ENCODE data around the gene GOT1. TPM values are rescaled to one million over a fixed set of nuclear protein-coding genes. Genes with fewer than 3 reads are reported as not detected.

The GOT1 gene
- total RNA-seq (2014; rRNA removed; shearing (Covaris generic)): 152 and 157 TPM in 2 replicates
- polyA plus RNA-seq (2014; cell fraction: nucleus; rRNA removed): 55.7 and 64.4 TPM in 2 replicates

DNA sequence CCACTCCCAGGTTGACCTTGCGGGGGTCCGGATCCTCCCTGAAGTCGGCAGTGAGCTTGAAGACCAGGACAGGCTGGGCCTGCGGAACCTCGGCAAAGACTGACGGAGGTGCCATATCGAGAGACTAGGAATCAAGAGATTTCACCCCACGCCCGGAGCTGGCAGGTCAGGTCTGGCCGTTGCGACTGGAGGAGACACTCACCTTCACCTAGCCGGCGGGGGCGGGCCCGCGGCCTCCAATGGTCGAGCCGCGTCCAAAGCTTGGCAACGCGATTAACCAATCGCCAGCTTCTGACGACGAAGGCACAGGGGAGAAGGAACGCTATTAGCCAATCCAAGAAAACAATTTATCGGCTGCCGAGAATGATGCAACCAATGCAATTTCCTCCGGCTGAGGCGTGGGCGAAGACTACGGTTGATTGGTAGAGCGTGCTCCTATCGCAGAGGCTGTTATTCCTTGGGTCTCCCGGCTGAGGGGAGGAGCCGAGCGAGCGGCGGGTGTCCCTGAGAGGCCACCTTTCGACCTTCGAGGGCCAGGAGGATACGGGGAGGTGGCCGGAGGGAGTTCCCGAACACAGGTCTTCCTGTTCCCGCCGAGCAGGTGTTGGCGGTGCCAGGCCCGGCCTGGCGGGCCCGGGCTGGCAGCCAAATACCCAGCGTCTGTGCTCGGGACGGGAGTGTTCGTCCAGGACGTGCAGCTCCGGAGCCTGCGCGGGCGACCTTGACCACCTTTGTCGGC is at the start of gene GOT1:
Gene GOT1 (minus strand): TSS at position 174 of the 739 bp plus-strand sequence. CDS start 59 bp downstream, at position 115.
- peak; percentile 100 for DNase-seq (ENCODE audit: extremely low read depth, low read depth)

DNA sequence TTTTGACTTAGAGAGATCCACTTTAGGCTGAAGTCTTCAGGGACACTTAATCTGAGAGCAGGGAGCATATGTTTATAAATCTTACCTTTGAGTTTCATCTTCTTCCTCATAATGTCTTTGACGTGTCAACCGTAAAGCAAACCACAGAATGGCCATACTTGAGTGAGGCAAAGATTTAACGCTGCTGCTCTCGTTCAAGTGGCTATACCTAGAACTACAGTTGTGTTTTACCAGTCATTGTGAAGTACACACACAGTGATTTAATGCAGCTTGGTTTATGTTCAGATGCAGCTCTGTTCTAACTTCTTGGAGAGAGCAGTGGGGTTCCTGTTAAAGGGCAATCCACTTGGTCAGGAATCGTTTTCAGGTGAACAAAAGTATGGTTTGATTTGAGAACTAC is 39.9 kb upstream of the GOT1 start:
- no peak for DNase-seq (ENCODE audit: extremely low read depth, low read depth)

DNA sequence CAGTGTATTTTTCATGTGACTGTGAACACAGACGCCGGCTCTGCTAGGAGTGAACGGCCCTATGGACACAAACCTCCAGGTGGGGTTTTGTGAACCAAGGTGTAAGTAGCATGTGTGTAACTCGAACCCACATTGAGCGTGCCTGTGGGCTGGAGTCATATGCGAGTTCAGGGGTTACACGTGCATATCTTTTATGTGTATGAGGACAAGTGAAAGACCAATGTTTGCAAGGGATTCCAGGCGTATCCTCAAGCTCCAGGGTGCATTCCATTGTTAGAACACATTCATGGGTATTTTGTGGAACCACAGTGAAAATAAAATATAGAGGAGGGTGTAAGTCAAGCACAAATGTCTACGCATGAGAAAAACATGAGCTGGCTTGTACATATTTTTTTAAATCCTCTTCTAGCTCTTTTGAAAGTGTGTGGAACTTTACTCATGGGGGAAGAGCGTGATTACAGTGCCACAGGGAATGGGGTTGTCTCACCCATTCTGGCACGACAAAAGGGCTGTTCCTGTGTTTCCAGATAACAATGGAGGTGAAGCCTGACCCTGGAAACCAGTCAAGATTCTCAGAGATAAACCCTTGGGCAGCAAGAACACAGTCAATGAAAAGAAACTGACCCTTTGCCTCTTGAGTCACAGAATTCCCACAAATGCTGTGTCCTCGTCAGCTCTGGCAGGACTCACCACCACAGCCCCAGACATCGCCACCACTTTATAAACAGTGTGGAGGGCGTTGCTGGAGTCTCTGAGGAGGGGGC is 37.0 kb upstream of the GOT1 start:
- DNase-seq (ENCODE audit: extremely low read depth, low read depth): no peak

DNA sequence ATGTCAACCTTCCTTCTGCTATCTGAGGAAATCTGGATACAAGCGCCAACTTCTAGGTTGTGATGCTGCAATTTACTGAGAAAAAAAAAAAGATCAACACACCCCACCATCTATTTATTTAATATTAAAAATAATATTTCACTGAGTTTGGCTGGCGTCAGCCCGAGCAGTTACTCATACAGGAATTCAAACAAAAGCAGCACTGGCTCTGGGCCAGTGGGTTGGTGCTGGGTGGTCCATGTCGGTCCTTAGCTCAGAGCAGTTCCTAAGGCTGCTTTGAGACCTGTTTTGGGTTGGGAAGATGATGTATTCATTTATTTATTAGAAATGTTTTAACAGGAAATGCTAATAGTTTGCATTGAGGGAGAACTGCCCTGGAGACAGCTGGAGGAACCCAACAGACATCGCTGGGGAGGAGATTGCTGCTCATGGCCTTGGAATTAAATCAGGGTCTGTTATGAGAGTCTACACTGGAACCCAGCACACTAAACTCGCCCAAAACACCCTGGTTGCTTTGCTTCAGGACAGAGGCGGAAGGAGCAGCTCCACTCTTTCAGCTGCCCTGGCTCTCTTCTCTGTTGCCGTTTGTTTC is 36.3 kb upstream of the GOT1 start:
- no peak for DNase-seq (ENCODE audit: extremely low read depth, low read depth)

DNA sequence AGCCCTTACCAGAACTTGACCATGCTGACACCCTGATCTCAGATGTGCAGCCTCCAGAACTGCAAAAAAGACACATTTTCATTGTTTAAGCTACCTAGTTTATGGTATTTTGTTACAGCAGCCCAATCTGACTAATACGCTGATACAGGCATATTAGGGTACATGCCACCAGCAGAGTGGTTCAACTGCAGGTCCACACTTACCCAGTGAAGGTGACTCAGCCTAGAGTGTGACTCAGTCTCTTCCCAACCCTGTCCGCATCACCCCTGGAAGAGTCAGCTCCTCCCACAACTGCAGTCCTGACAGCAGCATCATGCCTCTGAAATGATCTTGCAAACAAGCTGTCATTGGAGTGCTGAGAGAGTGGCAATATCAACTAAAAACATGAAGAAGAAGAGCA is 30.8 kb upstream of the GOT1 start:
- DNase-seq (ENCODE audit: extremely low read depth, low read depth): no peak

DNA sequence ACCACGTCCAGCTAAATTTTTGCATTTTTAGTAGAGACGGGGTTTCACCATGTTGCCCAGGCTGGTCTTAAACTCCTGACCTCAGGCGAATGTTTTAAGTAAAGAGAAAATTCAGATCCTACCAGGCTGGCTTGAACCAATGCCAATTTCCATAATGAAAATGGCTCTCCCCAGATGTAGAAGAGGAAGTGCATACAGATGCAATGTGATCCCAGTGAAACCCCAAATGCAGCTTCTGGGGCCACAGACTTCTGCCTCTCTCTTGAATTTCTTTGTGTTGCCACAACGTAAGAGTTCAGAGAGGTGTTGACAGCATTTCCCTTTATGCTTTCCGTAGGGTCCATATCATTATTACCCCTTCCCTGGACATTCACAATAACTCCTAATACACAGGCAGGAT is 29.6 kb upstream of the GOT1 start:
- no peak for DNase-seq (ENCODE audit: extremely low read depth, low read depth)

DNA sequence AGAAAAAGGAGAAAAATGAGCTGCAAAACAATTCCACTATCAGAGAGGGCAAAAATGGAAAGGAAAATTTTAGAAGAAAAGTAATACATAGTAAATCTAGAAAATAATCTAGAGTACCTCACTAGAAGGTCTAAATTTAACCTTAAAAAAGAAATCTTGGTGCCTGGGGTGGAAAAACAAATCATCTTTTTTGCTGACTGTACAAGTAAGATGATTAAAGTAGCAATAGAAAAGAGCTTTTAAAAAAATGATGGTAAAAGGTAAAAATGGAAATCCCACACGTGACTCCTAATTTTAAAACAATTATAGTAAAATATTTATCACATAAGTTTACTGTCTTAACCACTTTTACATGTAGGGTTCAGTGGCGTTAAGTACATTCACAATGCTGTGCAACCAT is 28.8 kb upstream of the GOT1 start:
- no peak for DNase-seq (ENCODE audit: extremely low read depth, low read depth)

DNA sequence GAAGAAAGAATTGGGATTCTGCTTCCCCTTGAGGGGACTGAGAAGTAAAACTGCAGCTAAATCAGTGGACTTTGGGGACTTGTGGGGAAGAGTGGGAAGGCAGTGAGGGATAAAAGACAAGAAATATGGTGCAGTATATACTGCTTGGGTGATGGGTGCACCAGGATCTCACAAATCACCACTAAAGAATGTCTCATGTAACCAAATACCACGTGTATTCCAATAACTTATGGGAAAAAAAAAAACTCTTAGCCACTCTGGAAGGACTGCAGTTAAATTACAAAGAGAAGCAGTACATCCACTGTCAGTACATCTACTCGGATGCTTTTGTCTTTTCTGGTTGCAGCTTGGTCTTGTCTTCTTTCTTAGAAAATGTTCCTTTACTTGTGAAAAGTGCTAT is 27.4 kb upstream of the GOT1 start:
- no peak for DNase-seq (ENCODE audit: extremely low read depth, low read depth)

DNA sequence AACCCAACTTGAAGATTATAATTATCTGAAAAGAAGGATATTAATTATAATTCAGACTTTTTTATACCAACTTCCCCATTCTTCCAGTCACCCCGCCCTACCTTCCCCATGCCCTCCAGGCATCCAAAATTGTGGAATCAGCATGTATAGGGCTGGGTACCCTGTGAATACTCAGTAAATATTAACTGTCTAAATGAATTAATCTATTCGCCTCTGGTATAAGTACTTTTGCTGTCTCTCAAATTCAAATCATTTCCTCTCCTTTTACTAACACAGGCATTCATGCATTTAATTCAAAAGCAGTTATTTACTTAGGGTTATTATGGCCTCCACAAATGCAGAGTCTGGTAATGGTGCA is 26.5 kb upstream of the GOT1 start:
- no peak for DNase-seq (ENCODE audit: extremely low read depth, low read depth)

DNA sequence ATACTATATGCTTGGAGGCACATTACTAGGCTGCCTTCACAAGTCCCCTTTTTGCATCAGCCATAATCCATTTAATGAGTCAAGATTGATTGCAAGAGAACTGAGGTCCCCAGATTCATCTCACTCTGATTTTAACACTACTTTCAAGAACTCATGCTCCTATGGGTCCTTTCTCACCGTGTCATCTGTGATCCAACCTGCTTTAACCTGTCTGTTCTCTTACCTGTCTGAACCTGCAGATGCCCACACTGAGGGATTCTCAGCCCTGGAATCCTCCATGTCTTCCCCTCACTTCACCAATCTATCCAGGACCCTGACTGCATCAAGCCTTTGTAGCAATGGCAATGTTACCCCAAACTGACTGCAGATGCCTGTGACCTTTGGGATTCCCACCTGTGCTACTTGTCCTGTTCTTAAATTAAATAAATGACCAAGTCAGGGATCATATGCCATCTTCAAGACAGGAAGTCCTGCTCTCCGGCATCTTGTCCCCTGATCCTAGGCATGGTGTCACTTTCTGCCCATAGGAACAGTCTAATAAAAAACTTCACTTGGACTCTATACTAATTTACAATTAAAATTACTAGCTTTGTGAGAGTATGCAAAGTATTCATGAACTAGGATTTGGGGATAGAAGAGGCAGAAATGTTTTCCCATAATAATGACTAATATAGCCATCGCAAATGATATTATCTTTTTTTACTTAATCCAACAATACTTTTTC is 25.9 kb upstream of the GOT1 start:
- no peak for DNase-seq (ENCODE audit: extremely low read depth, low read depth)

DNA sequence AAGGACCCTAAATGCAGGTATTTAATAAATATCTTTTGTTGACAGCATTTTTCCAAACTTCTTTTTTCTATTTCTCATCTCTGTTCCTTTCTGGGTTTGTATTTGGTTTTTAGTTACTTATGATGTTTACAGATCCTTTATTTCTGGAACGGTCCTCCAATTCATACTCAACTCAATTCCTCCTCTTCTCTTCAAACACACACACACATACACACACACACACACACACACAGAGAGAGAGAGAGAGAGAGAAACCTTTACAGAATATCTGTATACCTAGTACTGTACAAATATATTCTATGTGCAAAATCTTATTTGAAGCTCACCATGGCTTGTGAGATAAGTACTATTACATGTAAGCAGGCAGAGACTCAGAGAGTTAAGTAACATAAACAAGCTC is 21.6 kb upstream of the GOT1 start:
- no peak for DNase-seq (ENCODE audit: extremely low read depth, low read depth)

DNA sequence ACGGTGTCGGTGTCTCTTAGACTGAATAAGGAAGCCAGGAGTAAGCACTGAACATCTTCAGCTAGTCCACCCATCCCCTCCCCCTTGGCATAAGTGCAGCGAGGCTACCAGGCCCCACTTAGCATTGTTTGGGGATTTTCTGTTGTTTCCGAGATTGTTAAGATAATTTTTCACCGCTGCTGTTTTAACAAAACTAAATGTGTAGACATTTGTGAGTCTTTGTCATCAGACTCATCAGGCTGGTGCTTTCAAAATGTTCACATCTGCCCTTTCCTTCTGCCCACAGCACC is 21.0 kb upstream of the GOT1 start:
- no peak for DNase-seq (ENCODE audit: extremely low read depth, low read depth)

DNA sequence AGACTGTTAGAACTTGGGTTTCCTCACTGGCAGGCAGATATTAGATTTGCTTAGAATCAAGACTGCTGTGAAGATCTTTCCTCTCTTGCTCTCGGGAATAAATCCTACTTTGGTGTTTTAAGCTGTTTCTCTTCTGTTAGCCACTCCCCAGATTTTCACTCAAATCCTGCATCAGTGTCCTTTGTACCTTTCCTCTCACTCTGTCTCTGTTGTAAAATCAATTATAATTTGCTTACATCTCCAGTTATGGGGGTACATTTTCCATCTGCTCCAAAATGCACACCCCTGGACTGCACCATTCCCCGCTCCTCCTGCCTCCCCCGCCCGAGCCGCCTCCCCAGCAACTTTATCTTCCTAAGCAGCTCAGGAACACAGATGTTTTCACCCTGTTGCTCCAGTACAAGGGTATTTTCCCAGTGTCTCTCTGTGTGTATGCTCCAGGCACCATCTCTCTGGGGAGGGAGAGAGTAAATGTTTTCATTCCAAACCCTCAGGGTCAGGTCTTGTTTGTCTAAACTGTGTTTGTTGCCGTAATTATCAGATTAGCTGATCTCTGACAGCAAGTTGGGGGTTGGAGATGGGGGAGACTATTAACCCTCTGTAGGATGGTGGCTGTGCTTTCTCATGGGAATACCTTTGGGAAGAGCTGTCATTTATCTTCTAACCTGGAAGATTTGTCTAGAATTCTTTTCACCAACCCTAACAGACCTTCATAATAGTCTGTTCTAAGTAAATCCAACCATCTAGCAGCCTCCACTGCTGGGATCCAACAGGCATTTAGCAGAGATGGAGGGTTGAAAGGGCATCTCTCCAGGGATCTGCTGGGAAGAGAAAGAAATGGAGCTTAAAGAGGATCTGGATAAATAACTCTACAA is 20.4 kb upstream of the GOT1 start:
- no peak for DNase-seq (ENCODE audit: extremely low read depth, low read depth)

DNA sequence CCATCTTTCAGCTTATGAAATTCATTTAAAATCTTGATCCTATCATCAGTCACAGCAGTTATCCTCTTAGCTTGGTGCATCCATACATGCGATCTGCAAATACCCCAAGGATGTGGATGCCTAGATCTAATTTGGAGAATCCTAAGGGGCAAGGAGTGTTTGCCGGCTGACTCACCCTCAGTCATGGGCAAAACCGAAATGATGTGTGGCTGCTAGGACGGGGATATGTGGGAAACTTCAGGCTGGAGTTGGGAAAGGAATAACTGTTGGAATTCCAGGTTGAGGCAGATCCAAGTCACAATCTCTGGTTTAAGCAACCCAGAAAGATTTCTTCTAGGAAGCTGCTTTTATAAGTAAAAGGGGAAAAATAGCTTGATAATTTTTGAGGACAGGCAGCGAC is 19.7 kb upstream of the GOT1 start:
- DNase-seq (ENCODE audit: extremely low read depth, low read depth): no peak

DNA sequence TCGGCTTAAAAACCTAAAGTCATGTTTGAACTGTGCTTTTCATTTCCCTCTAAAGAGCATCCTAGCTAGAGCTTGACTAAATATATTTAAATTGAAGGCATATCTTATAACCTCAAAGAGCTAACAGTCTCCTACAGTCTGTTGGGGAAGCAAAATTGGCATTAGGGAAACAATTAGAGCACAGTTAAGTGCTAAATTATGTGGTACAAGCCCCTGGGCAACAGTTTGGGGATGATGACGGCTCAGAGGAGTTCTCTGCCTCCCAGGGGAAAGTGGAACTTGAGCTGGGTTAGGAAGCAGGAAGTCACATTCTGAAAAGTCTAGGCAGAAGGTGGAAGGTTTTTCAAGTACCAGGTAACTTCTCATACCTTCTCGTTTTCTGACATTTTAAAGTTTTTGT is 18.6 kb upstream of the GOT1 start:
- DNase-seq (ENCODE audit: extremely low read depth, low read depth): no peak

DNA sequence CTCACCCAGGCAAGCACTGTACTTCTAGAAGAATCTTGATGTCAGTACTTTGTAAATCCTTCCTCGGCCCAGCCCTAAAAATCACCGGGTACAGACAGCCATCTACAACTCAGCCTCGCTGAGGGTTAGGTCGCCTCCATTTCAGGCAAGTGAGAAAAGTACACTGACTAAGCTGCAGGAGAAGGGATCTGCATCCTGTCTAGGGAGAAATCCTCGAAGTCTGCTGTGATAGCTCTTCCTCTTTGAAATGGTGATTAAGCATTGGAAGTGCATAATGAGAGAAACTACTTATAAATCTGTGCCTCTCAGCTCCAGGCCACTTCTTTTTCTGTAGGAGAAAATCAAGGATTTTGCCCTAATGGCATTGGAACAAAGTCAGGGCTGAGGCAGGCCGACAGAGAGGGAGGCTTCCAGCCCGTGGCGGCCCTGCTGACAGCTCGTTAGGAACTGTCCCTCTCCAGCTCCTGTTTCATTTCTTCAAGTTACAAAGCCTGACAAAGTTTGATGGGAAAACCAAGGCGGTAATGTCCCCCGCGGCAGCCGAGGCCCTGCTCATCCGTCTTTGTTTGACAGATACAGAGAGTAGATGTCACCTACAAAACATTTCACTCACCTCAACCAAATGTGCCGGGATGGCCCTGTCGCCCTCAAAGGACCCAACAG is 14.1 kb upstream of the GOT1 start:
- no peak for DNase-seq (ENCODE audit: extremely low read depth, low read depth)

DNA sequence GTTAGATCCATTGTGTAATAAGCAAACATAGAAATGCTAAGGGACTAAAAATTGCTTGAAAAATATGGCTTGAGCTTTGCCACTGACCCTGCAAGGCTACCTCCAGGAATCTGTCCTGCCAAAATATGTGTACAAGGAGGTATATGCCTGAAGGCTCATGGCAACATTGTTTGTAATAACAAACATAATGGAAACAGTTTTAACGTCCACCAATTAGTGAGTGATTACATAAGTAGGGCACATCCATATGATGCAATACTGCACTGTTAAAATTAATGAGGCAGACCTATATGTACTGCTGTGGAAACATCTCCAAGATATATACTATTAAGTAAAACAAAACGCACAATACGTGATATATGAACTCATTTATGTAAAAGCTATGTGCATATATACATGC is 13.1 kb upstream of the GOT1 start:
- no peak for DNase-seq (ENCODE audit: extremely low read depth, low read depth)

DNA sequence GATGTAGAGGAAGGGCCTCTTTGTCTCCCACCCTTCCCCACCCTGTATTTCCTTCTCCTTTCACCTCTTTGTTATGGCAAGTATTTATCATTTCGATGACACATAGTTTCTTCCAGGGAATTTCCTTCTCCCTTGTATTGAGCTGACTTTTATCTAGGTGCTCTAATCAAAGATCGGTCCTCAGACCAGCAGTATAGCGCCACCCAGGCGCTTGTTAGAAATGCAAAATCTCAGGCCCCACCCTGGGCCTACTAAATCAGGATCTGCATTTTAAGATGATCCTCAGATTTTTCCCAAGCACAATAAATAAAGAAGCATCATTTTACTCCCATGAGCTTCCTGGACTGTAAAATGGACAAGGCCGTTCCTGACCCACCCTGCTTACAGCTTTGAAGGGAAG is 12.0 kb upstream of the GOT1 start:
- no peak for DNase-seq (ENCODE audit: extremely low read depth, low read depth)

DNA sequence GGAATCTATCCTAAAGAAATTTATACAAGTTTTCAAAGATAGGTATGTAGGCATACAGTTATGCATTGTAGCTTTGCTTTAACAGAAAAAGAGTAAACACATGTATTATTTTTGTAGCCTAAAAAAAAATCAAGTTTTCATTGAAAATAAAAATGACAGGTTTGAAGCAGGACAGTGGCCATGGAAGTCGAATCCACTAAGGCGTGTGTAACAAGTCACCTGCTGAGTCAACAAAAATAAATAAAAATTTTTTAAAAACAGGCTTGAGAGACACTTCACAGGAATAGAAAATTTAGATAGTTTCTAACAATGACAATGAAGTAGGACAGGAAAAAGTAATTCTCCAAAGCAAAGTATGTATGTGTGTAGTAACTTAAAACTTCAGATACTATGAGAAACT is 8.5 kb upstream of the GOT1 start:
- DNase-seq (ENCODE audit: extremely low read depth, low read depth): no peak
